ENCODE results near the gene SNAP29. TPM values are rescaled to one million over a fixed set of nuclear protein-coding genes. Genes with fewer than 3 reads are reported as not detected.
"Not testable (repeated sequence)": the region's sequence is repeated elsewhere in the genome, so short reads cannot be mapped to it uniquely, and the experiment has no call there.

The SNAP29 gene
- total and polyA plus RNA-seq, 12 donors = 9.9 to 43.6 (median 26.1) TPM

DNA sequence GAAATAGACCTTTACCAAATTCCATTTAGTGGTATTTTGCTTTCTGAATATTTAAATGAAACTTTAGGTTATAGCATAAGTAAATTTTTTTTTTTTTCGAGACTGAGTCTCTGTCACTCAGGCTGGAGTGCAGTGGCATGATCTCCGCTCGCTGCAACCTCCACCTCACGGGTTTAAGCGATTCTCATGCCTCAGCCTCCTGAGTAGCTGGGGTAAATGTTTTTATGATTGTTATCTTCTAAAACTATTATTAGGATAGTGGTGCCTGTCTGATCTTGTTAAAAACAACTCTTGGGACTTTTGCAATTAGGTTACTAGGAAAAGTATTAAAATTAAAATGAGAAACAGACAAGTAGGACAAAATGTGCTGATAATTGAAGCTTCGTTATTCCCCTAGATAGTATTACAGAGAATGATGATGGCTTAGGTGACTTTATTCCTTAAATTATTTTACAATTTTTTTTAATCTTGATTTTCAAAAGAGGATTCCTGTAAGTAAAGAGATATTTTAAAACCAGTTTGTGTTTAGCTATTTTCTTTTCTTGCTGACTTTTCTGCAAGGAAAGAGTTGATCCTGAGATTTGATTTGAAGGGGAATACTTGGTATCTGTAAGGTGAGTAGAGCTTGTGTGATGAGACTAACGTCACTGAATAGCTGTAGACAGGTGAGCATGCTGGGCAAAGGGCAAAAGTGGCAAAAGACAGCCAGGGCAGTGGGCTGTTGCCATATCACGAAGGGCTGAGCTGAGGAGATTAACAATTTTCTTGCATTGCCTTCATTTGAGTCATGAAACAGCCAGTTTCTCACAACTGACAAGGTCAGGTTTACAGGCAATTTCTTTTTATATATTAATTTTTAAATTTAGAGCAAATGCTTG lies 79.2 kb downstream of the SNAP29 start:
- Histone ChIP-seq H3K27ac (no peak overlapping the region), H3K9me3 (no peaks in the 10 kb centered on the region), H3K27me3 (no peaks in the 10 kb centered on the region), H3K4me1 (peaks cover 8 to 73% (median 56%) of the 10 kb centered on the region in 9 donors), H3K36me3 (peaks cover 0 to 56% (median 13%) of the 10 kb centered on the region in 9 donors), H3K4me3 (no peak overlapping the region)
- intact Hi-C loops (cut with DNase I) = no loop called here
- WGBS, 2 donors = 82 to 87% methylated on average over 8 of the region's 8 CpGs
- no peak for ATAC-seq
- TF ChIP-seq CTCF (IDR thresholded peaks at IDR 0.05) = no peak
- no peak for DNase-seq

DNA sequence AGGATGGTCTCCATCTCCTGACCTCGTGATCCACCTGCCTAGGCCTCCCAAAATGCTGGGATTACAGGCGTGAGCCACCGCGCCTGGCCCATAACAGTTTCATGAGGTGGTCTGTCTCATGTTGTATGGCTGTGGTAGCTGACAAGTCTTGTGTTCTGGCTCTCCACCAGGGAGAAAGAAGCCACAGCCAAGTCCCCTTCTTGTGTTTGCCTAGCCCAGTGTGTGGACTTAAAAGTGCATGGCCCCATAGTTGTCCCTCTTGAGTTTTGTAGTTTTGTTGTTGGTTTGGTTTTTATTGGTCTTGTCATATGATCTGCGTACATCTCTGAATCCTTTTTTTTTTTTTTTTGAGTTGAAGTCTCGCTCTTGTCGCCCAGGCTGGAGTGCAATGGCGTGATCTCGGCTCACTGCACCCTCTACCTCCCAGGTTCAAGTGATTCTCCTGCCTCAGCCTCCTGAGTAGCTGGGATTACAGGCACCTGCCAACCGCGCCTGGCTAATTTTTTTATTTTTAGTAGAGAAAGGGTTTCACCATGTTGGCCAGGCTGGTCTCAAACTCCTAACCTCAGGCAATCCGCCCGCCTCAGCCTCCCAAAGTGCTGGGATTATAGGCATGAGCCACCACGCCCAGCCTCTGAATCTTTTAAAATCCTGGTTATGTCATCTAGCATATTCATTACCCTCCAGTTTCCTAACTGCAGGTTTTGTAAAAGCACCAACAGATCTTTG lies 80.8 kb downstream of the SNAP29 start:
- peaks cover 0 to 44% (median 7%) of the 10 kb centered on the region in 9 donors for H3K36me3 ChIP-seq
- not testable (repeated sequence) for H3K4me3 ChIP-seq, ATAC-seq, H3K27me3 ChIP-seq, DNase-seq, H3K9me3 ChIP-seq, H3K27ac ChIP-seq
- peaks cover 8 to 77% (median 58%) of the 10 kb centered on the region in 9 donors for H3K4me1 ChIP-seq
- intact Hi-C loops (cut with DNase I) = loop anchor here in 1 of 10 donors (10.0 kb wide), 1 partner anchor 85 kb away; no protein-coding TSS in a partner anchor
- 94 to 96% methylated on average over 14 of the region's 14 CpGs for WGBS, 2 donors

GRCh38 chr22:20940186-20940651 lies 81.4 kb downstream of the SNAP29 start:
- H3K9me3 ChIP-seq = no peaks in the 10 kb centered on the region
- peaks cover 0 to 38% (median 6%) of the 10 kb centered on the region in 9 donors for H3K36me3 ChIP-seq
- DNase-seq (no peak), ATAC-seq (no peak)
- intact Hi-C loops (cut with DNase I) = loop anchor here in 1 of 10 donors (10.0 kb wide), 1 partner anchor 85 kb away; no protein-coding TSS in a partner anchor
- peak overlapping the region in 1 of 10 donors; percentile 1 for H3K27ac ChIP-seq
- no peaks in the 10 kb centered on the region for H3K27me3 ChIP-seq
- 61 to 62% methylated on average over 3 of the region's 3 CpGs for WGBS, 2 donors
- H3K4me3 ChIP-seq = no peak overlapping the region
- H3K4me1 ChIP-seq = peaks cover 10 to 82% (median 64%) of the 10 kb centered on the region in 9 donors
- no peak for TF ChIP-seq CTCF (IDR thresholded peaks at IDR 0.05)

Other genes starting within 250 kb of the SNAP29 start
- gene SERPIND1, start 84.9 kb upstream of the SNAP29 start, total RNA-seq = under 1 TPM in 3 of 10 donors, not detected in 7; 0.09 to 0.26 (median 0.15) TPM
- under 1 TPM; 0.07 TPM for gene SERPIND1, start 84.9 kb upstream of the SNAP29 start, polyA plus RNA-seq
- gene PI4KA, start 196 bp upstream of the SNAP29 start, total RNA-seq = 10 to 100 TPM; 34.8 to 55.2 (median 40.8) TPM
- 10 to 100 TPM; 32.3 to 39.3 TPM for gene PI4KA, start 196 bp upstream of the SNAP29 start, polyA plus RNA-seq
- gene CRKL, start 58.4 kb downstream of the SNAP29 start, total RNA-seq = 10 to 100 TPM; 43.3 to 76.9 (median 56.5) TPM
- gene CRKL, start 58.4 kb downstream of the SNAP29 start, polyA plus RNA-seq = 10 to 100 TPM; 19.2 to 33.7 TPM
- gene AIFM3, start 108.2 kb downstream of the SNAP29 start, total RNA-seq = 1 to 10 TPM in 3 of 10 donors, under 1 TPM in 6, not detected in 1; 0.24 to 1.5 (median 0.50) TPM
- gene AIFM3, start 108.2 kb downstream of the SNAP29 start, polyA plus RNA-seq = 1 to 10 TPM in 1 of 2 donors, under 1 TPM in 1; 0.29 to 1.5 TPM
- 10 to 100 TPM; 14.7 to 32.5 (median 23.7) TPM for gene LZTR1, start 123.3 kb downstream of the SNAP29 start, total RNA-seq
- 10 to 100 TPM; 25.0 to 36.5 TPM for gene LZTR1, start 123.3 kb downstream of the SNAP29 start, polyA plus RNA-seq
- gene THAP7, start 143.1 kb downstream of the SNAP29 start, total RNA-seq = 10 to 100 TPM; 15.5 to 26.3 (median 17.5) TPM
- 10 to 100 TPM; 29.3 to 54.9 TPM for gene THAP7, start 143.1 kb downstream of the SNAP29 start, polyA plus RNA-seq
- gene P2RX6, start 156.2 kb downstream of the SNAP29 start, total RNA-seq = 1 to 10 TPM in 9 of 10 donors, under 1 TPM in 1; 0.81 to 7.7 (median 3.9) TPM
- under 1 TPM; 0.07 to 0.80 TPM for gene P2RX6, start 156.2 kb downstream of the SNAP29 start, polyA plus RNA-seq
- gene SLC7A4, start 173.6 kb downstream of the SNAP29 start, total RNA-seq = under 1 TPM in 4 of 10 donors, not detected in 6; 0.14 to 0.78 (median 0.20) TPM
- under 1 TPM in 1 of 2 donors, not detected in 1; 0.07 TPM for gene SLC7A4, start 173.6 kb downstream of the SNAP29 start, polyA plus RNA-seq
- not detected for gene LRRC74B, start 186.9 kb downstream of the SNAP29 start, total RNA-seq
- not detected for gene LRRC74B, start 186.9 kb downstream of the SNAP29 start, polyA plus RNA-seq

All from heart right ventricle (tissue), 16 donors.